ENCODE measurements around the gene NCSTN.

Gene NCSTN

DNA sequence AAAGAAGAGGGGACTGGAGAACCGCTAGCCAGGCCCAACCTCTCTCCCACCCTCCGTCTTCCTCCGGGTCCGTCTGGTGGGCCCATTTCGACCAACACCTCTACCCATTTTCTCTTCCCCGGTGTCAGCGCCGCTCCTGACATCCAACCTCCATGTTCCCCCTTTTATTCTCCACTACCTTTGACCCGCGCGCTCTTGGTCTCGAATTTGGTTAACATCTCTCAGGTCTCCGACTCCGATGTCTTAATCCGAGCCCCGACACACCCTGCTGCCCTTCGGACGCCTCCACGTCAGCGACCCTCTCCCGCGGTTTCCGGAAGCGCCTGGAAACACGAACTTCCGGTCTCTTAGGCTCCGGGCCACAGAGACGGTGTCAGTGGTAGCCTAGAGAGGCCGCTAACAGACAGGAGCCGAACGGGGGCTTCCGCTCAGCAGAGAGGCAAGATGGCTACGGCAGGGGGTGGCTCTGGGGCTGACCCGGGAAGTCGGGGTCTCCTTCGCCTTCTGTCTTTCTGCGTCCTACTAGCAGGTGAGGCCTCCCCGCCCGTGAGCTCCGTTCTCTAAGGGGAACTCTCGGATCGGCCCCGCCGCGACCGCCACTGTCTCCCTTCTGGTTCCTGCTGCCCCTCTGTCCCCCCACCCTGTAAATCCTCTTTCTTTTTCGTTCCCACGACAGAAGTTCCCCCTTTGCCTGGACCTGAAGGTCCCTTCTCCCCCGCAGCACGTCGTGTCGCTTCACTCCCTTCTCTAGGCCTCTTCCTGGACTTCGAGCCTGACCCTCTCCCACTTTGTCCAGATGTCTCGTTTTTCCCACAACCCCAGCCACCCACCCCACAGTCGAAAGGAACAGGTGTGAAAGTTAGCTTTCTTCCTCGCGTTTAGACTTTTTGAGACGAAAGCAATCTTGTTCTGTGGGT, at the start of gene NCSTN, which contains the start of gene COPA:
NCSTN (plus strand) TSS at position 431 of the 917 bp plus-strand sequence; CDS start at position 445, 14 bp downstream.
COPA (minus strand) TSS at position 298 of the 917 bp plus-strand sequence; CDS start at position 218, 80 bp downstream.
- DNase-seq (ENCODE audit: low read depth, low spot score) = peak; percentile 91

DNA sequence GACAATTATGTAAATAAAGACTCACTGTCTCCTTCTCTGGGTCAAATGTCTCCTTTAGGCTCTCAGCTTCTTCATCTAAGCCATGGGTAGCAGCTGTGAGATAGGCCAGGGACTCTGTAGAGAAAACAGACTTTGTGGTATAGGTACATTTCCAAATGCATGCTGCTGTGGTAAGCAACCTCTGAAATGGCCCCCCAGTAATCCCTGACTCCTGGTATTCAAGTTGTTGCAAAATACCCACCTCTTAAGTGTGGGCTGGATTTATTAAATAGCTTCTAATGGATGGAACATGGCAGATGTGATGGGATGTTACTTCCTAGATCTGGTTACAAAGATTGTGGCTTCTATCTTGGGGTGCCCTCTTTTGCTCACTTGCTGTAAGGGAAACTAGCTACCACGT, 47.1 kb upstream of the NCSTN start:
- DNase-seq (ENCODE audit: low read depth, low spot score) = no peak

DNA sequence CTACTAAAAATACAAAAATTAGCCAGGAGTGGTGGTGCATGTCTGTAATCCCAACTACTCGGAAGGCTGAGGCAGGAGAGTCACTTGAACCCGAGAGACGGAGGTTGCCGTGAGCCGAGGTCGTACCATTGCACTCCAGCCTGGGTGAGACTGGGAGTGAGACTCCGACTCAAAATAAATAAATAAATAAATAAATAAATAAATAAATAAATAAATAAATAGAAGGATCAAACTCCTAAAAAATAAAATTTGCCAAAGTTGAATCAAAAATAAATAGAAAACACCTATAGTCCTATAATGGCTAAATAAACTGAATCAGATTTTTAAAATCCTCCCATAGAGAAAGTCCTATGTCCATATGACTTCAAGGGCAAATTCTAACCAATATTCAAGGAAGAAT, 43.0 kb upstream of the NCSTN start:
- no peak for DNase-seq (ENCODE audit: low read depth, low spot score)

DNA sequence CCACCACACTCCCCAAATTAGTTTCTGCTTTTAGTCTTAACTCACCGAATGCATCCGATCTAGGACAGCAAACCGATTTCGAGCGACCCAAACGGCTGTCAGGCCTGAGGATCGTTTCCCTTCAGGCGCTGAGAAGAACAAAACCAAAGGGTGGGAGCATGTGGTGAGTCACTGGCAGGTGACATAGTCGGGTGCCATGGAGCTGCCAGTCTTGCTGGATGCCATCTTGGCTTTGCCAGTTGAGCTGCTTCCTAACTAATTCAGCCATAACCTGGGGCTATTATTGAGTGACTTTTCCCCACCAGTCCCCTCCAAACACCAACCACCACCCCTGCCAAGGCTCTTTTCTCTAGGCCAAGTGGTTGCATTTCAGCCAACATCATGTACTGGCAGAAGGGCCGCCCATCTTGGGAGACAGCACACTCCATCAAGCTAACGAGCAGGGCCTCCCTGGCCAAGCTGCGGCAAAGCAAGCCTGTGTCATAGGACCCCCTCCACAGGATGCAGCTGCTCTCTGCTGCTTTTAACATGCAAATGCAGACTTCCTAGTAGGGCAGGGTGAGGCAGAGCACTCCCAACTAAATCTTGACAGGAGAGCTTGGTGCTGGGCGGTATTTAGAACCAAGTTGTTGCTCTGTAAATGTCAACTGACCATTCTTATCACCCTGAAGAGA, 35.9 kb upstream of the NCSTN start:
- DNase-seq (ENCODE audit: low read depth, low spot score) = no peak

DNA sequence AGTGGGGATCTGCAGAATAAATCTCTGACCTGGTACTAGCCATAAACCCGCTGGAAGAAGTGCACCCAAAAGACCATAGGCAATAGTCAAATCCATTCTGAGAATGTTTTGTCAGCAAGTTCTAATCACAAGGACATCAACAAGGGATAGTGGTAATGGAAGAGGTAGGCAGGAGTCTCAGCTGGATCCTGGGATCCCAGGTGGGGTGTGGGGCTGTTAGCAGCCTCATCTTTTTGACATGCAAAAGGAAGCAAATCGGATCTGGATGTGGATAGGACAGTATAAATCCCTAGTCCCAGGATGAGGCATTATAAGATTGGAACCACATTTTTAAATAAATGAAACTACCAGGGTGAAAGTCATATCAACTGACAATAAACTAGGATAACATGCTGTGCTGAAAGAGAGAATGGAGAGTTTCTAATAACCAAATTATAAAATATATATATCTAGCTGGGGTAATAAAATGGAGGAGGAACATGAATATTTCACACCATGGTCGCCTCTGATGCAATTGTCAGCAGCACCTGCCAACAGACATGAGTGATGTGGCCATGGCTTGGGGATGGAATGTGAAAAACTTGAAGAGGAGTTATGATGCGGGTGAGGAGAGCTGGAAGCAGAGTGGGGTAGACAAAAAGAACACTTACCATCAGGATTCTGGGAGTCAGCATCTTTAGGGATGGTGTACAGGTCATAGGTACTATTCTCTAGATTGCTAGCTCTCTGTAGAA, 34.6 kb upstream of the NCSTN start:
- no peak for DNase-seq (ENCODE audit: low read depth, low spot score)

DNA sequence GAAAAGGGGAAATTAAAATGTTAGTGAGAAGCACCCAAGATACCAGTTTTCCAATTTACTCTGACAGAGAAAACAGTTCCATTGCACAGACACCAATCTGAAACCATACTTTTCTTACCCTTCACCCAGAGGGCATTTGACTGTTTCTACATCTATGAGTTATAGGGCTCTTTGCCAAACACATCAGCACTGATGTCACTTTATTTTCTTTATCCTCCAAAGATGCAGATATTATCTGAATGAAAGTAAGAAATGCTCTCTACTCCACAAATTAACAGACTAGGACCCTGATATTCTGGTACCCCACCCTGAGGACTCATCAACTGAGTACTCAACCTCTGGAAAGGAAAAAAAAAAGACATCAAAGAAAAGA, 34.0 kb upstream of the NCSTN start:
- DNase-seq (ENCODE audit: low read depth, low spot score) = no peak

DNA sequence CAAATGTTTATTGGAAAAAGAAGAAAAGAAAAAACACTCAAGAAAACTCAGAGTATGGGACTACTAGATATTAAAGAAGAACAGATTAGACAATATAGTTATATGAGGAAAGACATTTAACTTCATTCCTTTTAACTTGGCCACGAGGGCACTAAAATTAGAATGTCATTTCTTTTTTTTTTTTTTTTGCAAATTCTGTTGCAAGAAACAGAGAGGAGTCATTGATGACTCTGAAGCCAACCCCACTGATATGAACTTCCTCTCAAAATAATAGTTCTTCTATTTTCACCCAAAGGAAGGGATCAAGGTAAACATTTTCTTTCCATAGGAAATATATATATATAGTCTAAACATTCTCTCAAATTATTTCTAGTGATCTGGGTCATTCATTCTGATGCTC, 33.6 kb upstream of the NCSTN start:
- no peak for DNase-seq (ENCODE audit: low read depth, low spot score)

DNA sequence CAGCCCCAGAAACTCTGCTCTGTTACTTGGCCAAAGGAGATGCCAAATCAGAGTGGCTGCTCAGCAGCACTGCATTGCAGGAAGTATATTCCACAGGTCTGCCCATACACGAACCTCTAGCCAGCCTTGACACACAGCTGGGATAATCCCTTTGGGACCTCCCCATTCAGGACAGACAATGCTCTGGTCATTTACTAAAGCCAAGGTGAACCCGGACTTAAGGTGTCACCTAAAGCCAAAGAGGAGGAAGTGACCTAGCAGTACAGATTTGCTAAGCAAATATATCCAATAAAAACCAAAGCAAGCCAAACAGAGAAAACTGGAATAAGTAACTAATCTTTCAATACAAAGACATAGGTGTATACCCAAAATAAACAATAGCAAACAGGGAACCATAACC, 27.8 kb upstream of the NCSTN start:
- no peak for DNase-seq (ENCODE audit: low read depth, low spot score)

DNA sequence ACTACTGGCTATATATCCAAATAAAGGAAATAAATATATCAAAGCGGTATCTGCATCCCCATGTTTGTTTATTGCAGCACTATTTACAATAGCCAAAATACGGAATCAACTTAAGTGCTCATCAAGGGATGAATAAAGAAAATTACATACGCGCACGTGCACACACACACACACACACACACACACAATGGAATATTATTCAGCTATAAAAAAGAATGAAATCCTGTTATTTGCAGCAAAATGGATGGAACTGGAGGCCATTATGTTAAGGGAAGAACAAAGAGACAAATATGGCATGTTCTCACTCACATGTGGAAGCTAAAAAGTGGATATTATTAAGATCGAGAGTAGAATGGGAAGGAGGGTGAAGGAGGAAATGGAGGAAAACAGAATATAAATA, 20.4 kb upstream of the NCSTN start:
- no peak for DNase-seq (ENCODE audit: low read depth, low spot score)

DNA sequence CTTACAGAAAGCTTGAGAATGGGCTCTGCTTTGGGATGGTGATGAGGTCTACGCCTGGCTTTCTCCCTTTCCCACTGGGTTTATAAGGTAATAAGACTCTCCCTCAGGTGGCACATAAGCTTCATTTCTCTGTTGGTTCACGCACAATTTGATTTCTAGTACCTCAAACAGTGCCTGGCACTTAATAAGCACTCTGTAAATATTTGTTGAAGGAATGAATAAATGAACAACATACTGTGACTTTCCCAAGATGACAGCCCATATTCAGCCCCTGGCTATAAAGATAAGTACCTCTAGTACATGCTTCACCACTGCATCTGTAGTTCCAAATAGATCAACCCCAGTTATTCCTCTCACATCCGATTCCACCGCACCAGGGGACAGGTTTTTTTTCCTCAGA, 17.9 kb upstream of the NCSTN start:
- no peak for DNase-seq (ENCODE audit: low read depth, low spot score)

DNA sequence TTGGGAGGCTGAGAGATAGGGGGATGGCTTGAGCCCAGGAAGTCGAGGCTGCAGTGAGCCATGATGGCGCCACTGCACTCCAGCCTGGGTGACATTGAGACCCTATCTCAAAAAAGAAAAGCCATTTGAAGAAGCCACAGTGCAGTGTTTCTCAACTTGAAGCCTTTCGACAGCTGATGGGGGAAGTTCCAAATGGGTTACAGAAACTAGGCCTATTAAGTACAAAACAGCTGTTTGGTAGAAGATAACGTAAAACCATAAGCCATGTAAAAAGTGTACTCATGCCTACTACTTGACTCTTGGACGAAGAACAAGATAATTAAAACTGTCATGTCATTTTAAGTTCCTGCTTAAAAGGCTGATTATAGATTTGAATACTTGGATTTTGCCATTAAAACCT, 16.8 kb upstream of the NCSTN start:
- no peak for DNase-seq (ENCODE audit: low read depth, low spot score)

DNA sequence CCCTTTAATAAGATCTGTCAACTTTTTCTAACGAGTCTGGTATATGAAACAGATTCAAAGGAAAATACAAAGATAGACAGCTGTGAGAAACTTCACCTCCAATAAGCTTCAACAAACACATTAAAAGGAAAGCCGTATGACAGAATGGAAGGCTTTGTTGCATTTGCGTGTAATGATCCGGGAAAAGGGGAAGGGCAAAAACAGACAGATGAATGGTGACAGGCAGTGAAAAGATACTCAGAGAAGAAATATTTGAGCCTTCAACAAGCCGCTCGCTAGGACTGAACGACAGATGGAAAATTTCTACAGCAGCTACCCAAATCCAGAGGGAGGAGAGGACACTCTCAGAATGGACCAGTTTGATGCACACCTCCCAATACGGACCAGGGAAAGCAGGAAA, 15.0 kb upstream of the NCSTN start:
- DNase-seq (ENCODE audit: low read depth, low spot score) = no peak

DNA sequence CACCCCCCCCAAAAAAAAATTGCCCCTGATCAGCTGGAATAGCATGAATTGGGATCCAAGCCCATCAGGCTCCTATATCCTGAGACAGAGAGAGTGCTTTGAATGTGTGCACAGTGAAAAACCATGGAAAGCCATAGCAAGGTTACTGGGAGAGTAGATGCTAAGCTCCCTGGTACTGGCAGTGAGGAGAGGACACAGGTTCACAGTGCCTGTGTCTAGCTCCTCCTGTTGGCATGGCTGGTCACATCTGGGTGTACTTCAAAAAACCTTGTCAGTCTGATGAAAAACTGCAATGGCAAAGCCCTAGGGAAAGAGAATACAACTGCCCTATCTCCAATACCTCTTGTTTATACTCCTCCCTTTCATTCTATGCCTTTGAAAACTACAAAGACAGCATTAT, 13.1 kb upstream of the NCSTN start:
- no peak for DNase-seq (ENCODE audit: low read depth, low spot score)

DNA sequence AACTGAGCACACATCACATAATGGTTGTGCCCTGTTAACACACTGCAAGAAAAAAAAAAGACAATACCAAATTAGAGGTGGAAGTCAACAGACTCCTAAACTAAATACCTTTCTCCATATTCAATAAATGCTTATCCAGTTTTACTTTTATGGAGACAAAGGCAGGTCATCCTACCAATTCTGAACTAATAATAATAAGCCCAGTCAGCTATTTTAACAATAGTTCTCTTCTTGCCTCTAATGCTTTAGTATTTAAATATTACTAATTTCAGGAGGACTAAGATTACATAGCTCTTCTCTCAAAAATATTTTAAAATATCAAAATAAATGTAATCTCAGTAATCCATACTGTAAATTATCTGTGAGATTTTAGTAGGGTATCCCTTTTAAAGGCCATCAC, 10.7 kb upstream of the NCSTN start:
- no peak for DNase-seq (ENCODE audit: low read depth, low spot score)

DNA sequence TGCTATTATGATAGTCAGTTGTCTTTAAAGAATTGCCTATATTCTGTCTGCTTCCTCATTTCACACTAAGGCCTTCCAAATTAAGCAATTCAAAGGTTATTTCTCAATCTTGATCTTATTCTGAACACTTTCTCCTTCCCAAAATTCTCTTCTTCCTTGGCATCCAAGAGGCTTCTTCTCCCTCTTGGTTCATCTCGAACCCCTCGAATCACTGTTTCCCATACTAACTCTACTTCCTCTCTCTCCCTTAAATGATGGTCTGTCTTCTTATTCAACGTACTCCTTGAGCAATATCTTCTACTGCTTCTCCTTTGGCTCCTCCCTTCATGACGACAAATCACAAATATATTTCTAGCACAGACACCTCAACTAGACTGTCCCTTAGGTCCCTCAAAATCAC, 4.6 kb upstream of the NCSTN start:
- DNase-seq (ENCODE audit: low read depth, low spot score) = no peak

DNA sequence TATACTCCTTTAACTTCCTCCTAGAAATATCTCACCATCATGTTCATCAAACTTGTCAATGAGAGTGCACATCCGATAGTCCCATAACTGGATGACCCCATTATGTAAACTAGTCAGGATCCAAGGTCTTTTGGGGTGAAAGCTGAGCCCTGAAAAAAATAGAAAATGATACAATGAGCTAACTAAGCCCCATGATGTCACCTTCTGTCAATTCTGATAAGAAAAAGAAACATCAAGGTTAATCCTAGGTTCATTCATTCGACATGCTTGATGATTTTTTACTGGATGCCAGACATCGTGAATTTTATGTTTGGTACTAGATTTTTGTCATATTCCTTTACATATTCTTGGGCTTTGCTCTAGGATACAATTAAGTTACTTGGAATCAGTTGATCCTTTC, 3.0 kb upstream of the NCSTN start:
- no peak for DNase-seq (ENCODE audit: low read depth, low spot score)

DNA sequence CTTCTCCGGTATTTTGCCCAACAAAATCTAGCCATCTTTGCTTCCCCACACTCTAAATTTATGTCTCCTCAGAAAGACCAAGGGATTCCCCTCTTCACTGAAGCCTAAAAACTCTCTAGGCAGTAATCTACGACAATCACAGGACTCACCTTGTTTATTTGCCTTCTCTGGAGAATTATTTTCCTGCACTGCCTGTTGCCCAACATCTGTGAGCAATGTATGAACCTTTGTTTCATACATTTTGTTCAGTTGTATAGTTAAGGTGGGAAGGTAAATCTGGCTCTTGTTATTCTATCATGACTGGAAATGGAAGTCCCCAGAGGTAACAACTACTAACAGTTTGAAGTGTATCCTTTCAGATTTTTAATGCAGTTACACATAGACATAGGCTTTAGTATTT, 2.3 kb upstream of the NCSTN start:
- no peak for DNase-seq (ENCODE audit: low read depth, low spot score)

DNA sequence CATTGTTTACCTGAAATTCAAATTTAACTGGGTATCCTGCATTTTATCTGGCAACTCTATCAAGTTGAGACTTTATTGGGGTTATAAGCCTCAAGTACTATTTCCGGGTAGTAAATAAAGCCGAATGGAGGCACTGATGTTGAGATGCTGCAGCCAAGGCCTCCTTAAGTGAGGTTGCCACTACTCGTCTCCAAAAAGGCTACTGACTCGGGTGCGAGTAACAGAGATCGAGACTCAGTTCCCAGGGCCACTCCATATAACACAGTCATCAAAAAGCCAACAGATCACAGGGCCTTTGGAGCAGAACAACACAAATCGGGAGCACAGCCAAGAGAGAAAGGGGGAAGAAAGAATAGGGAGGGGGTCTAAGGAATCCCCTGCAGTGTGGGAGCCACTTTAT, 657 bp upstream of the NCSTN start:
- no peak for DNase-seq (ENCODE audit: low read depth, low spot score)

DNA sequence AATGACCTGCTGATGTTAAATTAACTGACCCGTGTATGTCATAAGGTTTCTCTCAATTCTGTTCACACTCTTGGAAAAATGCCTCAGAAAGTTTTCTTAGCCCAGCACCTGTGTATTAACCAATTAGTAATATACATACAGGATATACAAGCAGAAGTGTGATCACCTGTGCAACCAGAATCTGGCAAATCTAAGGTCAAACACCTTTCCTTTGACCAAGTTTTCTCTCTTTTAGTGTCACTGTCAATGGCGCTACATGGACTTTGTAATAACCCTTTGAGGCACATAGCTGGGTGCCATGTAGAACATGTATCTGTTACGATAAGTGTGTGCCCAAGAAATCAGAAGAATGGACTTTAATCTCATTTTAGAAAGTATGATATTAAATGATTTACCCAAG, 1.1 kb downstream of the NCSTN start:
- no peak for DNase-seq (ENCODE audit: low read depth, low spot score)

DNA sequence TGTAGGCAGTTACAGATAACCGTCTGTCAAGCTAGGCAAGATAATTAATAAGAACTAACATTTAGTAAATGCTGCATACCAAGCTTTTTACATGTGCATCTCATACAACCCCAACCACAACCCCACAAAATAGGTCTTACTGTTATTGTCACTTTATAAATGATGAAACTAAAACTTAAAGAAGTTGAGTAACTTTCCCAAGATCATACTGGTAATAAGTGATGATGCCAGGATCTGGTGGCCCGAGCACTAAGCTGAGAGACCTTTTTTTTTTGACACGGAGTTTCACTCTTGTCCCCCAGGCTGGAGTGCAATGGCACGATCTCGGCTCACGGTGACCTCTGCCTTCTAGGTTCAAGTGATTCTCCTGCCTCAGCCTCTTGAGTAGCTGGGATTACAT, 1.8 kb downstream of the NCSTN start:
- no peak for DNase-seq (ENCODE audit: low read depth, low spot score)

DNA sequence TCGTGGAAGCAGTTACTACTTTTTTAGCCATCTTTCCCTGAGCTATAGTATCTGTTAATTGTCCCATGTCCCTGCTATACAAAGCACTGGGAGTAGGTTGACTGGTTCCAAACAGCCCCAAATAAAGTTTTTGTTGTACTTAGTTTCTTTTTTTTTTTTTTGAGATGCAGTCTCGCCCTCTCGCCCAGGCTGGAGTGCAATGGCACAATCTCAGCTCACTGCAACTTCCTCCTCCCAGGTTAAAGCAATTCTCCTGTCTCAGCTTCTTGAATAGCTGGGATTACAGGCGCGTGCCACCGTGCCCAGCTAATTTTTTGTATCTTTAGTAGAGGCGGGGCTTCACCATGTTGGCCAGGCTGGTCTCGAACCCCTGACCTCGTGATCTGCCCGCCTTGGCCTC, 3.3 kb downstream of the NCSTN start:
- no peak for DNase-seq (ENCODE audit: low read depth, low spot score)

DNA sequence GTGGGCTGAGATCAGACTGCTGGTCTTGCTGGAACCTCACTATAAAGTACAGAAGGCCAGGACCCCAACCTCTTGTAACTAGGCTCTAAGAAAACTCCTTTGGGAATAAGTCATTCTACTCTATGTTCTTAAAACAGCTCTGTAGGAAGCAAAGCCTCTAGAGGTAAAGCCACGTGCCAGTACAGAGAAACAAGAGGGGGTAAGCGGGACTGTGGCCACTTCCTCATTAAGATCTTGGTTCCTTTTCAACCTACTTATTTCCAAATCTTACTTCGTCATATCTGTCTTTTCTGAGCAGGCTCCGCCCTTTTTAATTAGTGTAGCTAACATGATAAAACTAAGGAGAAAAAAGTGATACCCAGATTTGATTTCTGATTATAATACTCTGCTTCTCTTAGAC, 3.8 kb downstream of the NCSTN start:
- DNase-seq (ENCODE audit: low read depth, low spot score) = no peak

All from smooth muscle cell of the brain vasculature (primary cell).